ENCODE data around the gene C1GALT1. TPM values are rescaled to one million over a fixed set of nuclear protein-coding genes. Genes with fewer than 3 reads are reported as not detected.
"Not testable (repeated sequence)": the region's sequence is repeated elsewhere in the genome, so short reads cannot be mapped to it uniquely, and the experiment has no call there.

Gene C1GALT1
- 48.8 and 58.8 TPM in 2 replicates for total RNA-seq (ENCODE audit: low replicate concordance)
- long read RNA-seq, full-length matches to known transcripts: 122 of 183 reads
- long read RNA-seq, partial matches to known transcripts: 1 of 183 reads
- long read RNA-seq, other reads (novel, unspliced or antisense): 60 of 183 reads

DNA sequence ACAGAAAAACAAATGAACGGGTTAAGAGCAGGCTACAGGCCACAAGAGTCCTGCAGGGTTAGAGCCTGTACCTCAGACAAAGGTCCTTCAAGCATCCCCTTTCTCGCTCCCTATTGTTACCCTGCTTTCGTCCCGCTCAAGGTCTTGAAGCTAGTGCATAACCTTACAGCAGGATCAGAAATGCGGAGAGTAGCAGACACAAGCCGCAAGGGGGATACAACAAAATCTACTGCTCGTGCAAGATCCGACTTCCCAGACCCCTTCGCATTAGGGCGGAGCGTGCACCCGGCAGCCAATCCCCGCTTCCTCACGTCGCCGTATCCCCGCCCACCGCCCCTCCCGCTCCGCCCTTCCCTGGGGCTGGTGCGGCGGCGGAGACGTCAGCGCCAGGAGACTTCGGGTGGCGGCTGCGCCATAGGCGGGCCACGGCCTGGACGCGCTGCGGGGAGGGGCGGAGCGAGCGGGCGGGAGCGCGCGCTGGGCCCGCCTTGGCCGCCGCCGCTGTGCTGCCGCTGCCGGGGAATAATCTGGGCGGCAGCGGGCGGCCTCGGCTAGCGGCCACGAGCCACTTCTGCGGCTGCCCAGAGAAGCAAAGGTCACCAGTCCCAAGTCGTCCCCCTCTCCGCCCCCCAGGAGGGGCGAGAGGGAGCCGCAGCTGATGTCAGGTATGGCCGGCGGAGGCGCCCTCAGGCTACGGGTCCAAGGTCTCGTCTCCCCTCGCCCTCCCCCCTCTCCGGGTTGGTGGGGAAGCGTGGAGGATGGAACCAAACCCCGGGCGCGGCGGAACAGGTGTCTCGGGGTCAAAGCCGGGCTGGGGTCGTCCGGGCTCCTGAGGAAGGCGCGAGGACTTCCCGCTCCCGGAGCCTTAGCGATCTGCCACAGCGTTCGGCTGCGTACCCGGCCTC, at the start of gene C1GALT1:
Gene C1GALT1 (plus strand): TSS at position 389 of the 905 bp plus-strand sequence. CDS start 51,776 bp downstream, outside the sequence.
- TF ChIP-seq, protein P1, sequence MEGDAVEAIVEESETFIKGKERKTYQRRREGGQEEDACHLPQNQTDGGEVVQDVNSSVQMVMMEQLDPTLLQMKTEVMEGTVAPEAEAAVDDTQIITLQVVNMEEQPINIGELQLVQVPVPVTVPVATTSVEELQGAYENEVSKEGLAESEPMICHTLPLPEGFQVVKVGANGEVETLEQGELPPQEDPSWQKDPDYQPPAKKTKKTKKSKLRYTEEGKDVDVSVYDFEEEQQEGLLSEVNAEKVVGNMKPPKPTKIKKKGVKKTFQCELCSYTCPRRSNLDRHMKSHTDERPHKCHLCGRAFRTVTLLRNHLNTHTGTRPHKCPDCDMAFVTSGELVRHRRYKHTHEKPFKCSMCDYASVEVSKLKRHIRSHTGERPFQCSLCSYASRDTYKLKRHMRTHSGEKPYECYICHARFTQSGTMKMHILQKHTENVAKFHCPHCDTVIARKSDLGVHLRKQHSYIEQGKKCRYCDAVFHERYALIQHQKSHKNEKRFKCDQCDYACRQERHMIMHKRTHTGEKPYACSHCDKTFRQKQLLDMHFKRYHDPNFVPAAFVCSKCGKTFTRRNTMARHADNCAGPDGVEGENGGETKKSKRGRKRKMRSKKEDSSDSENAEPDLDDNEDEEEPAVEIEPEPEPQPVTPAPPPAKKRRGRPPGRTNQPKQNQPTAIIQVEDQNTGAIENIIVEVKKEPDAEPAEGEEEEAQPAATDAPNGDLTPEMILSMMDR (conservative IDR thresholded peaks at IDR 0.05): peak; percentile 76
- peak; percentile 97 for DNase-seq (ENCODE audit: extremely low spot score, unreplicated experiment)
- H3K4me3 Mint-ChIP-seq: peak within 1 kb of the TSS; percentile 91
- peak within 1 kb of the TSS; percentile 96 for H3K27ac Mint-ChIP-seq
- no peaks in the 10 kb centered on the region for H3K9me3 Mint-ChIP-seq
- H3K27me3 Mint-ChIP-seq: no peaks in the 10 kb centered on the region
- H3K36me3 Mint-ChIP-seq: no peaks in the 10 kb centered on the region
- H3K4me1 Mint-ChIP-seq (ENCODE audit: unreplicated experiment): peaks cover 10% of the 10 kb centered on the region

DNA sequence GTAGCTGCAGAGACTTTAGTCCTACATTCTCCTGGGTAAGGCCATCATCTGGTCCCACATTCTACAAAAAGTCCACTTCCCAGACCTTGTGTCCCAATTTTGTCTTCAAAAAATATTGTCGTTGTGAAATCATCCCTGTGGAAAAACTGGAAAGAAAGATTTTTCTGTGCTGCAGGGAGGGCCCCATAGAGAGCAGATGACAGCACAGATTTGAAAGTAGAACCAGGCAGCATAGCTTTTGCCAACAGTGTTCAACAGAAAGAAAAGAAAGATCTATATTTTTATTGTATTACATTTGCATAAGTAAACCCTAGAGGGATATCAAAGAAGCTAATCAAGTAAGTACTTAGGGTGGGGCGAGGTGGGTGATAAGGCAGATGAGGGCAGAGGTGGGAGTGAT, 48.3 kb upstream of the C1GALT1 start:
- Mint-ChIP-seq H3K36me3 (no peaks in the 10 kb centered on the region), H3K27me3 (no peaks in the 10 kb centered on the region), H3K27ac (no peak overlapping the region), H3K9me3 (no peaks in the 10 kb centered on the region), H3K4me1 (ENCODE audit: unreplicated experiment) (peaks cover 10% of the 10 kb centered on the region), H3K4me3 (no peak overlapping the region)
- TF ChIP-seq, protein P1 (conservative IDR thresholded peaks at IDR 0.05): no peak
- no peak for DNase-seq (ENCODE audit: extremely low spot score, unreplicated experiment)

DNA sequence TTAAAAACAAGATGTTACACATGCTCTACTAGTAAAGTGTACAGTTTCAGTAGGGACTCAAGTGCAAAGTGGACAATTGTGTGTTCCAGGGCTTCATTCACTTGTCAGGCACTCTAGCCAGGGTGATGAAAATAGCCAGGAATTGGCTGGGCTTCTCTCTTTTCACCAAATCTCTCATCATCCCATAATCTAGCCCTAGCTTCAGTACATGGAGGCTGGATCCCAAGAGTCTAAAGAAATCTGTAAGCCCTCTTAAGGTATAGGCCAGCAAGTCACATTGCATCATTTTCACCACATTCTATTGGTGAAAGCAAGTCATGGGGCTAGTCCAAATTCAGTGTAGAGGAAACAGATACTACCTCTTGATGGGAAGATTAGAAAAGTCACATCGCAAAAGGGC, 47.3 kb upstream of the C1GALT1 start:
- H3K27me3 Mint-ChIP-seq: no peaks in the 10 kb centered on the region
- H3K9me3 Mint-ChIP-seq: no peaks in the 10 kb centered on the region
- no peak for DNase-seq (ENCODE audit: extremely low spot score, unreplicated experiment)
- H3K4me3 Mint-ChIP-seq: no peak overlapping the region
- TF ChIP-seq, protein P1 (conservative IDR thresholded peaks at IDR 0.05): no peak
- H3K27ac Mint-ChIP-seq: no peak overlapping the region
- no peaks in the 10 kb centered on the region for H3K36me3 Mint-ChIP-seq
- H3K4me1 Mint-ChIP-seq (ENCODE audit: unreplicated experiment): peaks cover 10% of the 10 kb centered on the region

DNA sequence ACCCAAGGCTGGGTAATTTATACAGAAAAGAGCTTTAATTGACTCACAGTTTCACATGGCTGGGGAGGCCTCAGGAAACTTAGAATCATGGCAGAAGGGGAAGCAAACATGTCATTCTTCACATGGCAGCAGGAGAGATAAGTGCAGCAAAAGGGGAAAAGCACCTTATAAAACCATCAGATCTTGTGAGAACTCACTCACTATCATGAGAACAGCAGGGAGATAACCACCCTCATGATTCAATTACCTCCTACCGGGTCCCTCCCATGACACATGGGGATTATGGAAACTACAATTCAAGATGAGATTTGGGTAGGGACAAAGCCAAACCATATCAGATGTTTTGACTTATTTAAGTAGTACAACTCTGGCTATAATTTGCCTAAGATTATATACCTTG, 46.4 kb upstream of the C1GALT1 start:
- not testable (repeated sequence) for H3K9me3 Mint-ChIP-seq; H3K4me1 Mint-ChIP-seq (ENCODE audit: unreplicated experiment); H3K27me3 Mint-ChIP-seq; H3K4me3 Mint-ChIP-seq; H3K36me3 Mint-ChIP-seq; DNase-seq (ENCODE audit: extremely low spot score, unreplicated experiment)
- H3K27ac Mint-ChIP-seq: peak overlapping the region; percentile 48

DNA sequence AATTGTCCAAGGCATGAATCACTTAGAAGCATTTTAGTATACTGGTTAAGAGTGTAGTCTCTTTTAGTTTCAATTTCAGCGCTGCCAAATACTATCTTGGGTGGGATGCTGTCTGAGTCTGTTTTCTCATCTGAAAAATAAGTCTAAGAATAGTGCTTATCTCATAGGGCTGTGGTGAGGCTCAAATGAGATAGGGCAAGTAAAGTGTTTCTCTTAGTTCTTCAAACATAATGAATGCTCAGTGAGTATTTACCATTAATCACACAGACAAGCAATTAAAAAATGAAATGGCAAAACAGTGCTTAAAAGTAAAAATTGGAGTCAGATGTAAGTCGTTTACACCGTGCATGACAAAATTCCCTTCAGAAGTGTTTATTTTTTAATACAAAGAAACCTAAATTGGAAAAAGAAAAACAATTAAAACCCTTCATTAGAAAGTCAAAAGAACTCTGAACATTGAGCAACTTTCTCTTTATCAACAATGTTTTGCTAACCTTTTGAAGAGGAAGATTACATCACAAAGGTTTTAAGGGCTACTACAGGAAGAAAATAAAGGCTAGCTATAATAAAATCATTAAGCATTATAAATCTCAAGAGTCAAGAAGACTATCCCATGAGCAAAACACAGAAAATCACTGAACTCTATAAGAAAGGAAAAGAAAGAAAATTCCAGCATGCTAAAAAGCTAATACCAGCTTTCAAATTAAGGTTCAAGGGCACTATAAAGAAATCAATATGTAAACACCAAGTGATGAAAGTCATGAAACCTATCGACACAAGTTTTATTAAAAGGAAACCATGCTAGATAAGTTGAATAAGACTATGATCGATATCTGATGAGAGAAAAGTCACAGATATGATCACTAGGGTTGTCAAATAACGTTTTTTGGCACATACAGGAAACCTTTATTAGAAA, 45.6 kb upstream of the C1GALT1 start:
- Mint-ChIP-seq H3K27ac (peak overlapping the region; percentile 48), H3K4me1 (ENCODE audit: unreplicated experiment) (peaks cover 10% of the 10 kb centered on the region), H3K27me3 (no peaks in the 10 kb centered on the region), H3K4me3 (peak overlapping the region; percentile 5), H3K36me3 (no peaks in the 10 kb centered on the region), H3K9me3 (no peaks in the 10 kb centered on the region)
- TF ChIP-seq, protein P1 (conservative IDR thresholded peaks at IDR 0.05): no peak
- DNase-seq (ENCODE audit: extremely low spot score, unreplicated experiment): no peak
